GM18507 (cell line): ENCODE results near the gene ATP8B1.

Source experiments
- DNase-seq: peaks from one replicate; pipeline ENCODE4 v3.0.0; 2011; ENCODE audit warnings: low read depth; ENCODE audit not compliant: insufficient read length; ENCODE audit errors: extremely low spot score
- FAIRE-seq: peaks from 2 replicates; lab custom pipeline; 2011; peaks lifted over from hg19 to GRCh38; lab: Jason Lieb, UNC

The ATP8B1 gene

DNA sequence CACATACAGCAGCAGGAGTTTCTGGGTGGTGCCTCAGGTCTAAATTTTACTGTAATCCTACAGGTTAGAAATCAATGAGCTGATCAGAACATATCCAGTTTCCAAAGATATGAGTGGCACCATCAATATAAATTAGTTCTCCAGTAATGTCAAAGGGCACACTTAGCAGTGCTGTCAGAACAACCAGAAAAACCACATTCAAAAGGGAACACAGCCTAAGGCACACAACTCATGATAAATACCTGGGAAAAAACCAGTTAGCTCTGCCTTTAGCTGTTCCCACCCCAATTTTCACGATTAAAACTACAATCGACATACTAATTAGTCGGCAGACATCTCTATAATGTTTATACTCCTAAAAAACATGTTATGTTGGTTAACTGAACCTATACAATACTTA lies 31.5 kb downstream of the ATP8B1 start:
- no peak for DNase-seq
- no peak for FAIRE-seq

DNA sequence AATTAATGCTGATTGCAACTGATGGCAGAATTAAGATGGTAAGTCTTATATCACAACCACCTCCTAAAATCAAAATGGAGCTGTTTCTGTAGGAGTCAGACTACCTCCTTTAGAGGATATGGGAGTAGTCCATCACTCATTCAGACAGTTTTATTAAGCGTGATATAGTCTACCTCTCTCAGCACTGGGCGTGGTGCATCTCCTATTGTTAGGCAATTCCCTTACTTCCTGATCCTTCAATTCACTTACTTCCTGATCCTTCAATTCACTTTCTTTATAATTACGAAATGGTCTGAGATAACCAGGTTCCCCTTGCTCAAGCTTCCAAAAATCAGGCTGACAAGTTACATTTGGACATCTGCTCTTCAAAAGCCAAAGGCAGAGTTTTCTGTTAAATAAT lies 31.9 kb downstream of the ATP8B1 start:
- FAIRE-seq: no peak
- DNase-seq: no peak

DNA sequence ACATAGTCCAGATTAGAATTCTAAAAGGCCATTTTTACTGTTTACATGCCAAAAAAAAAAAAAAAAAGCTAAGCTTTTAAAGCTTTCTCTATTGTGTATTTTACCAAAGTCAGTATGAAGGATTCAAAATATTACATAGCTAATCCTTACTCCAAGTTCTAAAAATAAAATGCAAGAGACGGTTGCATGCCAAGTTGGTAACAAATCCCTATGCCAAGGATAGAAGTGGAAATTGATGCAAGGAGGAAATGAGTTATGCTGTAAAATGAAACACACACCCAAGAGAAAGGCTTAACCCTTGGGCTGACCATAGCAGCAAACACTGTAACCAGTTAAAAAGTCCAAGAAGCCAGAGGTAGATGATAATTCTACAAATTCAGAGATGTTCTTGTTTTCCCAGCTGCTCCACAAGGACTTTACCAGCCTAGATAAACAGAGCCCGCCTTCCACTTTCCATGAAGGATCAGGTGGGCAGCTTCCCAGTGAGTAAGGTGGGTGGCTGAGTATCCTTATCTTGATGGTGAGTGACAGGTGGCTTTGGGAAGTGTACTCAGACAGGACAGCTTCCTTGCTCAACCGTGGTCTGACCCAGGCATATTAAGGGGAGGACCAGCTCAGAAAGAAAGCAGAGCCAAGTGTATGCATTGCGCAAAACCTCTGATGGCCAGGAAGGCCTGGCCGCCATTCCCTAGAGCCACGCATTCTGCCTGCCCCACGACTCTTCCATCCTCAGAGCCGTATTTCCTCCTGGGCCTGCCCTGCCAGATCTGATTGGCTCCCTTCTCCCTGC lies 34.4 kb downstream of the ATP8B1 start:
- FAIRE-seq (no peak), DNase-seq (no peak)

DNA sequence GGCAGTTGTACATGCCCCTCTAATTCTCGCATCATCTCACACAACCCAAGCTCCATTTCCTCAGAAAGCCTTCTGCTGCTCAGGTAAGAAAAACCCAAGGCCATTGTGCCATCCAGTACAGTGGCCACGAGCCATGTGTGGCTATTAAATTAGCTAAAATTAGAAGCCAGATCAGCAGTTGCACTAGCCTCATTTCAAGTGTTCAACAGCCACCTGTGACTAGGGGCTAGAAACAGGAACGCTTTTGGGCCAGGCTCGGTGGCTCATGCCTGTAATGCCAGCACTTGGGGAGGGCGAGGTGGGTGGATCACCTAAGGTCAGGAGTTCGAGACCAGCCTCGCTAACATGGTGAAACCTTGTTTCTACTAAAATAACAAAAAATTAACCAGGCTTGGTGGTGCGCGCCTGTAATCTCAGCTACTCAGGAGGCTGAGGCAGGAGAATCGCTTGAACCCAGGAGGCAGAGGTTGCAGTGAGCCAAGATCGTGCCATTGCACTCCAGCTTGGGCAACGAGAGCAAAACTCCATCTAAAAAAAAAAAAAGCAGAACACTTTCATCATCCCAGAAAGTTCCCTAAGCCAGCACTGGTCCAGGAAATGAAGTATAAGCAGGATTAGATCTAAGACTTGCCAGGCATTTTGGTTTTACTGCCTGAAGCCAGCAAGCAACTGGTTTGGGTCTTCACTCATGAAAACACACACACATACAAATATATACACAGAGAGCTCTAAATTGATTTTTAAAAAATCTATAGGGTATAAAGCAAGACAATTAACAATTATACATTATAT lies 35.7 kb downstream of the ATP8B1 start:
- FAIRE-seq: no peak
- DNase-seq: no peak

DNA sequence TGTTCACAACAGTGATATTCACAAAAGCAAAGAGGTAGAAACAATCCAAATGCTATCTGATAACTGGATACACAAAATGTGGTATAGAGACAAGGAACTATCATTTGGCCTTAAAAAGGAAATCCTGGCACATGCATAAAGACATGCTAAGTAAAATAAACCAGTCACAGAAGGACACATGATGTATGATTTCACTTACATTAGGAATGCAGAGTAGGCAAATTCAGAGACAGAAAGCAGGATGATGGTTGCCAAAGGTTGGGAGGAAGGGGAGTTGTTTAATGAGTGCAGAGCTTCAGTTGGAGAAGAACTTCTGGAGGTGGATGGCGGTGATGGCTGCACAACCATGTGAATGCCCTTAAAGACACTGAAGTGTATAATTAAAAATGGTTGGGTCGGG lies 38.1 kb downstream of the ATP8B1 start:
- FAIRE-seq (no peak), DNase-seq (no peak)

DNA sequence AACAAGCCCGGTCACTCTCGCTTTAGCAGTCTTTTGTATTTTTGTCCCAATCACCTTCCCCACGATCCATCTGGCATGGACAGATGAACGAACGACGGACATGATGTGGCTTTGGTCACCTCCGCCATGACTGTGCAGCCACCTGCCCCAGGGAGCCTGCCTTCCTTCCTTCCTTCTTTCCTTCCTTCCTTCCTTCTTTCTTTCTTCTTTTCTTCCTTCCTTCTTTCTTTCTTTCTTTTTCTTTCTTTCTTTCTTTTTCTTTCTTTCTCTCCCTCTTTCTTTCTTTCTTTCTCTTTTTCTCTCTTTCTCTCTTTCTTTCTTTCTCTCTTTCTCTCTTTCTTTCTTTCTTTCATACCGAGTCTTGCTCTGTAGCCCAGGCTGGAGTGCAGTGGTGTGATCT lies 39.0 kb downstream of the ATP8B1 start:
- DNase-seq: no peak

DNA sequence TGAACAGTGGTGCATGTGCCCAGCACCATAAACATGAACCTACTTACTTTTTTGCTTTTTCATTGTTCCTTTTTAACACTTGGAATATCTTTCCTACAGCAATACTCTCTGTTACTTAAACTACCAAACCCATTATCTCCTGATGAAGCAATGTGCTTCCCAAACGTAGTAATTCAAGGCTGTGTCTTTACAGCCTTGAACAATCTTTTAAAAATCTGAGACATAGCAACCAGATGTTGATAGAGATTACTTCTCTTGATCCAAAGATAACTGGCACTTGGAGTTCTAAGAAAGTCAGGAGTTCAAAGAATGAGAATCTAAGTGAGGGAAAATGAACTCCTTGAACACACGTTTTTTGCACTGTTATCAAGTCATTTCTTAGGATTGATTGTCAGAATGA lies 40.4 kb downstream of the ATP8B1 start:
- DNase-seq: no peak
- FAIRE-seq: no peak

More for the DNA sequence above, 39.0 kb downstream of the ATP8B1 start:
- no peak for FAIRE-seq

DNA sequence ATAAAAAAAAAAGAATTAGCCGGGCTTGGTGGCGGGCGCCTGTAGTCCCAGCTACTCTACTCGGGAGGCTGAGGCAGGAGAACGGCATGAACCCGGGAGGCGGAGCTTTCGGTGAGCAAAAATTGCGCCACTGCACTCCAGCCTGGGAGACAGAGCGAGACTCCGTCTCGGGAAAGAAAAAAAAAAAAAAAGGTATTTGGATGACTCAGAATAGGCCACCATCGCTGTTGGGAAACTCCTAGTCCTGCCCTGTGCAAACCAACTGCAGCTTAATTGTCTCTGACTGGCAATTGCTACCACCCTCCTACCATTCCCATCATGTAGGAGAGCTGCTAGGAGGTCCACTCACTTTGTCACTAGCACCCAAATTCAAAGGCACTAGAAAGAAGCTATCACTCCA lies 43.5 kb downstream of the ATP8B1 start:
- DNase-seq (no peak), FAIRE-seq (no peak)

DNA sequence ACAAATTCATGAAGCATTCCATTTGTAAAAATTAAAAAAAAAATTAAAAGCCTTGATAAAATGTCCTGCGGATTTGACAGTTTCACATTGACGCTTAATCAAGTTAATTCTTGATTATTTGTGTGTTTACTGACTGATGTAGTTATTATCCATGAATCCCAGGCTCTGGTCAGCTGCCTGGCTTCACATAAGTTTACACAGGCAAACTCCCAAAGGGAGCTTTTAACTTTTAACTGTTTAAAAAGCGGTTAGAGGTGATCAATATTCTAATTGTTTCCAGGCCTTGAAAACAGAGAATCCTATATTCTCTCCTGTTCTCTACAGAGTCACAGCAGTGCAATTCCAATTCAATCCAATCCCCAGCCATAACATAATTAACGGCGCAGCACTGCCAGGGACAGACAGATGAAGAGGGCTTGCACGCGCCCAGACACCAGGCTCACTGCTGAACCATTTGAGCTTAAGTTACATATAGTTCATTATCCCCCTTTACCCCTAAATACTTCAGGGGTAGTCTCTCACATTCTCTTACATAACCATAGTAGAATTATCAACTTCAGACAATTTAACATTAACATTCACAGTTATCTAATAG lies 47.5 kb downstream of the ATP8B1 start:
- FAIRE-seq (no peak), DNase-seq (no peak)

DNA sequence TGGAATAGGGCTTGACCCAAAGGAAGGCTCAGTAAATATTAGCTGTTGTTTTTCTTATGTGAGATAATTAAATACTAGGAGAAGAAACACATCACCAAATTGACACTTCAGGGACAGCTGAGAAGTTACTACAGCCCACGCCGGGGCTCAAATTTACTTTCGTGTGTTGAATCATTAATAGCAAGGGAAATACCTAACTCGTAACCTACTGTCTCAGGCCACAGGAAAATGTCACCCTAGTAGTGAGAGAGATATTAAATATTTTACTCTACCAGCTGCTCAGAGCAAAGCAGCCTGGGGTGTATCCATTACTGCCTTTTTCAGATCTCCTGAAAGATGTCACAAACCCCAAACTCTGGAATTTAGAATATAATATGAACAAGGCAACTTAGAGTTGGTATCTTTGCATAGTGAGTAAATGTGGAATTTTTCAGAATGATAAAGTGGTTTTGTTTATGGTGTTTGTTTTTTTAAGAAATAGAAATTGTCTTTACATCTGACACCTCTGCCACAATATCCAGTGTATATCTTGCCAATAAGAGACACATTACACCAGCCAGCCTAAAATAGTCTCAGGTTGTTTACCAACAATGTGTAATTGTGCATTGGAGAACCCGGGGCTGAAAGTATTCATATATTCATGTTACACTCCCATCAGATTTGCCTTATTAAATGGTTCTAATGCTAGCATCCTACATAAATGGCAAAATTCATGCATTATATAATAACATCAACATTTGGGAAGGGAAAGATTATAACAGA lies 48.4 kb downstream of the ATP8B1 start:
- DNase-seq (no peak), FAIRE-seq (peak; percentile 81)

DNA sequence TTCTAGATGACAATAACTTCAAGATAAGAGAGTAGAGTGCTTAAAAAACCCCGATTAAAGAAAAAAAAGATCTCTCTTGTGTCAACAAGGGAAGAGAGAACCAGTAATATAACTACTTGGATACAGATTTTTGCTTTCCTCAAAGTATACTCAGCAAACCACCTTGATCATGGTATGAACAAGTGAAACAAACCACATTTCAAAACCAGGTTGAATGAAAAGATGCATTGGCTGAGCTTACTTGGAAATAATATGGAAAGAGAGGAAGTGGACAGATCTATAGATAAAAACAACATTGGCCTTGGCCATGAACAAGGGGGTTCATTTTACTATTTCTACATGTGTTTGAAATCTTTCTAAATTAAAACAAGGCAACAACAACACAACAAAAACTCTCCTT lies 50.1 kb downstream of the ATP8B1 start:
- DNase-seq (no peak), FAIRE-seq (peak; percentile 68)

DNA sequence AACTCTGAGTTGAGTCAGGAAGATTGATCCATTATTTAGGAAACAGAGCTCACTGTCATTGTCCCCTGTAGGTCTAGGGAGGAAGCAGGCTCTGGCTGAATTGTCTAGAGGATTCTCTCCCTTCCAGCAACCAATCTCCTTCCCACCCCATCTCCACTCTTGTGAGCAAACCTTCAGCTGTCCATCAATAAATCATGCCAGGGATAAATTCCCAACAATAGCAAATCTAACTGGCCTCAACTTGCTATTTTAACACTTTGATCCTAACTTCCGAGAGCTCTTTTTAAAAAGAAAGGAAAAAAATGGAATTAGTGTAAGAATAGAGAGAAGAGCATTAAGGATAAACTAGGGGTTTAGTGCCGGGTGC lies 53.5 kb downstream of the ATP8B1 start:
- no peak for DNase-seq
- no peak for FAIRE-seq

DNA sequence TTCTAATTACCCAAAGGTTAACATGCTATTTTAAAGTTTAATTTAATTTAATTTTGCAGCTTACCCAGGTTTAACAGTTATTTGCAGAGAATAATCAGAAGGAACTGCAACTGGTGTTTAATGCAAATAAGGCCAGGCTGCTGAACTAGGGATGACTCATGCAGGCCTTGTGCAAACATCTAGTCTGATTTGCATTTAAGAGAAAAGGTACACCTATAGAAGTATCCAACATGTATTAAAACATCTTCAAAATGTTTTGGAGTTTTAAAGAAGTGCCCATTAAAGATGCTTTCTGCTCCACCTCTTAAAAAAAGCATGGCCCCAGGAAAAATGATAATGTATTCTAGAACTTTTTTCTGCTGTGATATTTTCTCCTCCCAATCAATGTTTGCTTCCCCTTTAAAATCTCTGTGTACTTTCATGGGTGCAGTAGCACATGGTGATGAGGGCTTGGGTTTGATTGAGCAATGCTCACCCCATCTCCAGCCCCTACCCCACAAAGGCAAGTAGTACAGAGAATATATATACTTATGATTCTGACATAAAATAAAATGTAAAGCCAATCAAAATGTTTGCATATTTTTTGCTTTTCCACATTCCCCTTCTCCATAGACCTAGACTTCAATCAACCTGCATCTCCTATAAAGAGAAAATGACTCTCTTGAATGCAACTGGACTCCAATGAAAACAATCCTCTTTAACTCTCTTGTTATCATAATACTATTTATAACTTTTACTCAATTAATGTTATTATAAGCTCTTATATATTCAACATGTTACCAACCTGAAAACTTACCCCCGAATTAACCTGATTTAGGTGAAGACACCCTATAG lies 54.1 kb downstream of the ATP8B1 start:
- FAIRE-seq: peak; percentile 77

DNA sequence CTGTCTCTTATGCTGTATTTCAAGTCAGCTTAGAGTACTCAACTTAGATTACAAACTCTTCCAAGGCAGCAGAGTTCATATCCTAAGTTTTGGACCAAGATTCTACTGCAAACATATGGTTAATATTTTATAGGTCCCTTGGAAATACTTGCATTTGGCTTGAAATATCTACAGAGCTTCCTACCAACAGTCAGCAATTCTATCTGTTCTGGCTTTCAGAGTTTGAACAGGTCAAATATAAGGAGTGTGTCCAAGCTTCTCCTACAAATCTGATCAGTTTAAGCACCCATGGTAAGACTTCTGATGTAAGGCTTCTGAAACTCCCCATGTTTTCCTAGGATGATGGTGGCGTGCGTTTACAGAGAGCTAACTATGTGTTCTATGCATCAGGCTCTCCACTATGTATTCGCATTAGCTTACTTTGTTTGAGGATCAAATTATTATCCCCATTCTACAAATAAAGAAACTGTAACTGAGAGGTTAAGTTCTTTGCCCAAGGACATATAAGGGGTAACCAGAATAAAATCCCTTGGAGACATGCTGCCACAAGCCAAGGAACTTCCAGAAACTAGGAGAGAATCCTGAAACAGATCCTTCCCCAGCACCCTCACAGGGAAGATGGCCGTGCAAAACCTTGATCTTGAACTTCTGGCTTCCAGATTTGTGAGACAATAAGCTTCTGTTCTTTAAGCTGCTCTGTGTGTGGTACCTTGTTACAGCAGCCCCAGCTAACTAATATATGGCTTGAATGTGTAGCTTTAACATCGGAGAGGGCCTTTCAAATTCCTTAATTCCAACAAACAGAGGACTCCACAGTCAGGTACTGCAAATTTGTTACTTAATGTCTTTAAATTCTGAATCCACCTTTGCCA lies 55.1 kb downstream of the ATP8B1 start:
- DNase-seq: no peak
- FAIRE-seq: no peak

More for the DNA sequence above, 54.1 kb downstream of the ATP8B1 start:
- peak; percentile 22 for DNase-seq

DNA sequence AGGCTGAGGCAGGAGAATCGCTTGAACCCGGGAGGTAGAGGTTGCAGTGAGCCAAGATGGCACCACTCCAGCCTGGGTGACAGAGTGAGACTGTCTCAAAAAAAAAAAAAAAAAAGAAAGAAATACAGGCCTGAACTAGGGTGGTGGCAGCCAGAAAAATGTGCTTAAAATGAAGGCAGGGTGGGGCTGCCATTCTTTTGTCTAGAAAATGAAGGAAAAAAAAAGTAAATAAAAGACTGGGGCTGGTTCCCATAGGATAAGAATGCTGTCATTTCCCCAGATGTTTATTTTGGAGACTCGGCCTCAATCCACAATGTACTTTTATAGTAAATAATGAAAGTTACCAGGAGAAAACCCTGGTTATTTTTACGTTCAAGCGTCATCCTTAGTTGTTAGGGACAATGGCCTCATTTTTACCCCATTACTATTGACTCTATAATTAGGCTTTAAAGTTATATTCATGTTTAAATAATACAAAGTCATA lies 58.9 kb downstream of the ATP8B1 start:
- DNase-seq (no peak), FAIRE-seq (no peak)

DNA sequence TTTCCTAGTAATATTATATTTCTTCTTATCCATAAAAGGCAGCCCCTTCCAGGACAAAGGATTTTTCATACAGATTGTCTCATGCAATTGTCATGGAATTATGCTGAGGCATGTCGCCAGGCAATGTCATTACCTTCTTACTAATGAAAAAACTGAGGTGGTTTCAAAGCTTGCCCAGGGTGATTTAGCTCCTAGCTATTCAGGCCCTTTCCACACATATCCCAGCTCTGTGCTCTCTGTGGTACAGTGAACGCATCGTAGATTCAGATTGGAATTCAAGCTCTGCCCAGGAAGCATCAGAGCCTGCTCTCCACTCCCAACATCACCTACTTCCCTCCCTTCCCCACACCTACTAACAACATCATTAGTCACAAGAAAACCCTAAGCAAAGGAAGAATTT lies 60.1 kb downstream of the ATP8B1 start:
- DNase-seq: no peak

DNA sequence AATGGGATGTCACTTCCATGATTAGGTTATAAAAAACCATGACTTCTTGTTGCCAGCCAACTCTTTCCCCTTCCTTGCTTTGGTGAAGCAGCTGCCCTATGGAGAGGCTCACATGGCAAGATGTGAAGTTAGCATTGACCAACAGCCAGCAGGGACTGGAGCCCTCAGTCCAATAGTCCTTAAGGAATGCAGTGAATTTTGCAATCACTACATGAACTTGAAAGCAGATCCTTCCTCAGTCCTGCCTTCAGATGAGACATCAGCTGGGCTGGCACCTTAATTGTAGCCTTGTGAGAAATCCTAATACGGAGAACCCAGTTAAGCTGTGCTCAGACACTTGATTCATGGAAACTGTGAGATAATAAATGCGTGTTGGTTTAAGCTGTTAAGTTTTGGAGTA lies 61.8 kb downstream of the ATP8B1 start:
- no peak for DNase-seq
- no peak for FAIRE-seq

More for the DNA sequence above, 60.1 kb downstream of the ATP8B1 start:
- no peak for FAIRE-seq

DNA sequence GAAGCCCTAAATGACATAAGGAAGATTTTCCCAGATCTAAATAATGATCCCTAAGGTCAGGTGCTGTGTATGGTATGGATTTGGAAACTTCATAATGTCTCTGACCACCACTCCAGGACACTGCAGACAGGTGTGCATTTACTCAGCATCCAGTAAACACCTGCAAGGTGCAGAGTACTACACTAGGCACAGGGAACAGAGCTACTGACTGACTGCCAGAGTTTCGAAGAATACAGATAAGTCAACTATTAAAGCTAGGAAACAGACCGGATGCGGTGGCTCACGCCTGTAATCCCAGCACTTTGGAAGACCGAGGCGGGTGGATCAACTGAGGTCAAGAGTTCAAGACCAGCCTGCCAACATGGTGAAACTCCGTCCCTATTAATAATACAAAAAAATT lies 65.0 kb downstream of the ATP8B1 start:
- DNase-seq: no peak

More for the DNA sequence above, 65.0 kb downstream of the ATP8B1 start:
- no peak for FAIRE-seq
